K562 (cell line): ENCODE results near the gene ST8SIA2.

Source experiments
- CHD1 ChIP-seq: fragments of 200-600 bp; sonication (generic); IDR thresholded peaks from one replicate; pipeline ENCODE4 v1.6.1; 2012; ENCODE audit warnings: mild to moderate bottlenecking, moderate library complexity, low read length, inconsistent platforms
- CHD2 ChIP-seq: IDR thresholded peaks from 2 replicates; pipeline ENCODE4 v1.6.1; 2011; ENCODE audit warnings: low read depth, low read length
- E2F6 ChIP-seq, 2 experiments: IDR thresholded peaks; 2 replicates each; pipeline ENCODE4 v1.6.1; 2011; ENCODE audit warnings: borderline replicate concordance in 1 of 2, control low read depth in 1 of 2, low read depth in 1 of 2, low read length in 1 of 2, mild to moderate bottlenecking in 1 of 2, mixed read lengths in 1 of 2, moderate library complexity in 1 of 2; ENCODE audit not compliant: insufficient read depth in 1 of 2, insufficient read length in 1 of 2, poor library complexity in 1 of 2, severe bottlenecking in 1 of 2; ENCODE audit errors: extremely low read depth in 1 of 2
- EP300 ChIP-seq: IDR thresholded peaks from 2 replicates; pipeline ENCODE4 v1.6.1; 2012; ENCODE audit warnings: low read length, improper control_type of control experiment
- FOXM1 ChIP-seq, 2 experiments: fragments of 450-650 bp in 1 of 2; sonication (generic) in 1 of 2; formaldehyde crosslinking in 1 of 2; IDR thresholded peaks; 2 replicates each; pipeline versions ENCODE4 v1.6.1 to v1.9.0; 2017 to 2022; ENCODE audit warnings: low read depth in 2 of 2, mild to moderate bottlenecking in 2 of 2, missing genetic modification reagents in 1 of 2, moderate library complexity in 1 of 2
- GABPA ChIP-seq: fragments of 200-800 bp; sonication (Bioruptor generic); conservative IDR thresholded peaks from 2 replicates; pipeline ENCODE4 v1.6.1; 2016; ENCODE audit warnings: low read depth, missing genetic modification characterization, missing compliant biosample characterization
- HNRNPL ChIP-seq: fragments of 200-400 bp; formaldehyde crosslinking; IDR thresholded peaks from 2 replicates; pipeline ENCODE4 v1.6.1; 2017; ENCODE audit warnings: low read depth, mild to moderate bottlenecking, low read length
- JUNB ChIP-seq: fragments of 450-650 bp; formaldehyde crosslinking; conservative IDR thresholded peaks from 2 replicates; pipeline ENCODE4 v1.4.0; 2020; ENCODE audit warnings: mild to moderate bottlenecking
- LARP7 ChIP-seq: fragments of 450-650 bp; IDR thresholded peaks from 2 replicates; pipeline ENCODE4 v1.6.1; 2016
- MAFG ChIP-seq: fragments of 450-650 bp; conservative IDR thresholded peaks from 2 replicates; pipeline ENCODE4 v1.6.1; 2016; ENCODE audit warnings: missing genetic modification characterization, missing compliant biosample characterization
- NFE2L1 ChIP-seq: fragments of 450-650 bp; IDR thresholded peaks from 2 replicates; pipeline ENCODE4 v1.6.1; 2016; ENCODE audit warnings: missing genetic modification characterization, low read depth, mild to moderate bottlenecking, missing compliant biosample characterization, moderate library complexity, borderline replicate concordance
- ZNF551 ChIP-seq: fragments of 250-450 bp; sonication (Bioruptor Pico); IDR thresholded peaks from 2 replicates; pipeline ENCODE4 v1.5.0; 2021; ENCODE audit warnings: mild to moderate bottlenecking, moderate library complexity
- ZNF785 ChIP-seq: fragments of 250-450 bp; sonication (Bioruptor Pico); IDR thresholded peaks from 2 replicates; pipeline ENCODE4 v1.4.0; 2020; ENCODE audit warnings: mild to moderate bottlenecking
- TF ChIP-seq, protein P1 (sequence below), 3 experiments: IDR thresholded peaks in 2 of 3; conservative IDR thresholded peaks in 1 of 3; 2 replicates each; pipeline ENCODE4 v1.5.1; 2011 to 2012; ENCODE audit warnings: low read length in 3 of 3, mild to moderate bottlenecking in 3 of 3, control low read depth in 2 of 3, improper control_type of control experiment in 1 of 3, inconsistent platforms in 1 of 3, low read depth in 1 of 3, mixed read lengths in 1 of 3, moderate library complexity in 1 of 3; ENCODE audit not compliant: insufficient read depth in 2 of 3

DNA sequence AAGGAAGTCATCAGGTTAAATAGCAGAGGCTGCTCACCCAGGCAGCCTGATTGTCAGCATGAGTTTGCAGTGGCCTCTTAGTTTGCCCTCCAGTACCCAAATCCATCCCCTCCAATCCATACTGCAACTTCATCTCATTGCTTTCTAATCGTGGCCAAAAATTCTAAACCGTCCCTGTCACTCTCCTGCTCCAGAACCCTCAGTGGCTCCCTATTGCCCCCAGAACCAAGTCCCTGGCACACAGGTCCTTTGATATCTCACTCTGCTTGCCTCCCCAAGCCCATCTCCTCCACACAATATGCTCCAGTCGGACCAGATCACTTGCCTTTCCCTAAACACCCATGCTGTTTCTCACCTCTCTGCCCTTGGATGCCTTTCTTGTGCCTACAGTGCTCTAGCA lies 49.7 kb downstream of the ST8SIA2 start:
- TF ChIP-seq HNRNPL (no peak), NFE2L1 (tag) (no peak), E2F6 (IDR thresholded peaks at IDR 0.05; ENCODE audit: borderline replicate concordance in 1 of 2, extremely low read depth in 1 of 2, insufficient read depth in 1 of 2, insufficient read length in 1 of 2, low read depth in 1 of 2, low read length in 1 of 2, poor library complexity in 1 of 2, severe bottlenecking in 1 of 2) (no peak), EP300 (no peak), GABPA (no peak), MAFG (tag) (no peak), LARP7 (no peak), CHD2 (no peak), CHD1 (no peak), ZNF785 (no peak), FOXM1 (IDR thresholded peaks at IDR 0.05; ENCODE audit: low read depth) (no peak), FOXM1 (CRISPR knock-in tag; IDR thresholded peaks at IDR 0.05; ENCODE audit: low read depth) (no peak), ZNF551 (CRISPR knock-in tag) (no peak), JUNB (CRISPR knock-in tag) (no peak)
- TF ChIP-seq, protein P1, sequence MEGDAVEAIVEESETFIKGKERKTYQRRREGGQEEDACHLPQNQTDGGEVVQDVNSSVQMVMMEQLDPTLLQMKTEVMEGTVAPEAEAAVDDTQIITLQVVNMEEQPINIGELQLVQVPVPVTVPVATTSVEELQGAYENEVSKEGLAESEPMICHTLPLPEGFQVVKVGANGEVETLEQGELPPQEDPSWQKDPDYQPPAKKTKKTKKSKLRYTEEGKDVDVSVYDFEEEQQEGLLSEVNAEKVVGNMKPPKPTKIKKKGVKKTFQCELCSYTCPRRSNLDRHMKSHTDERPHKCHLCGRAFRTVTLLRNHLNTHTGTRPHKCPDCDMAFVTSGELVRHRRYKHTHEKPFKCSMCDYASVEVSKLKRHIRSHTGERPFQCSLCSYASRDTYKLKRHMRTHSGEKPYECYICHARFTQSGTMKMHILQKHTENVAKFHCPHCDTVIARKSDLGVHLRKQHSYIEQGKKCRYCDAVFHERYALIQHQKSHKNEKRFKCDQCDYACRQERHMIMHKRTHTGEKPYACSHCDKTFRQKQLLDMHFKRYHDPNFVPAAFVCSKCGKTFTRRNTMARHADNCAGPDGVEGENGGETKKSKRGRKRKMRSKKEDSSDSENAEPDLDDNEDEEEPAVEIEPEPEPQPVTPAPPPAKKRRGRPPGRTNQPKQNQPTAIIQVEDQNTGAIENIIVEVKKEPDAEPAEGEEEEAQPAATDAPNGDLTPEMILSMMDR (IDR thresholded peaks at IDR 0.05 in 2 of 3, conservative IDR thresholded peaks at IDR 0.05 in 1 of 3; ENCODE audit: insufficient read depth in 2 of 3, low read depth in 1 of 3, low read length in 3 of 3), result no peak
